ENCODE results near the gene TEX54. TPM values are rescaled to one million over a fixed set of nuclear protein-coding genes. Genes with fewer than 3 reads are reported as not detected.

Gene TEX54
- total and polyA plus RNA-seq, 2 of the 13 experiments (the other 11 are each of a cell fraction or from before 2014, with no cell fraction given) = not detected

GRCh38 chr11:62786318-62787004 lies 46.2 kb downstream of the TEX54 start (continued):
- TF ChIP-seq, protein P1, sequence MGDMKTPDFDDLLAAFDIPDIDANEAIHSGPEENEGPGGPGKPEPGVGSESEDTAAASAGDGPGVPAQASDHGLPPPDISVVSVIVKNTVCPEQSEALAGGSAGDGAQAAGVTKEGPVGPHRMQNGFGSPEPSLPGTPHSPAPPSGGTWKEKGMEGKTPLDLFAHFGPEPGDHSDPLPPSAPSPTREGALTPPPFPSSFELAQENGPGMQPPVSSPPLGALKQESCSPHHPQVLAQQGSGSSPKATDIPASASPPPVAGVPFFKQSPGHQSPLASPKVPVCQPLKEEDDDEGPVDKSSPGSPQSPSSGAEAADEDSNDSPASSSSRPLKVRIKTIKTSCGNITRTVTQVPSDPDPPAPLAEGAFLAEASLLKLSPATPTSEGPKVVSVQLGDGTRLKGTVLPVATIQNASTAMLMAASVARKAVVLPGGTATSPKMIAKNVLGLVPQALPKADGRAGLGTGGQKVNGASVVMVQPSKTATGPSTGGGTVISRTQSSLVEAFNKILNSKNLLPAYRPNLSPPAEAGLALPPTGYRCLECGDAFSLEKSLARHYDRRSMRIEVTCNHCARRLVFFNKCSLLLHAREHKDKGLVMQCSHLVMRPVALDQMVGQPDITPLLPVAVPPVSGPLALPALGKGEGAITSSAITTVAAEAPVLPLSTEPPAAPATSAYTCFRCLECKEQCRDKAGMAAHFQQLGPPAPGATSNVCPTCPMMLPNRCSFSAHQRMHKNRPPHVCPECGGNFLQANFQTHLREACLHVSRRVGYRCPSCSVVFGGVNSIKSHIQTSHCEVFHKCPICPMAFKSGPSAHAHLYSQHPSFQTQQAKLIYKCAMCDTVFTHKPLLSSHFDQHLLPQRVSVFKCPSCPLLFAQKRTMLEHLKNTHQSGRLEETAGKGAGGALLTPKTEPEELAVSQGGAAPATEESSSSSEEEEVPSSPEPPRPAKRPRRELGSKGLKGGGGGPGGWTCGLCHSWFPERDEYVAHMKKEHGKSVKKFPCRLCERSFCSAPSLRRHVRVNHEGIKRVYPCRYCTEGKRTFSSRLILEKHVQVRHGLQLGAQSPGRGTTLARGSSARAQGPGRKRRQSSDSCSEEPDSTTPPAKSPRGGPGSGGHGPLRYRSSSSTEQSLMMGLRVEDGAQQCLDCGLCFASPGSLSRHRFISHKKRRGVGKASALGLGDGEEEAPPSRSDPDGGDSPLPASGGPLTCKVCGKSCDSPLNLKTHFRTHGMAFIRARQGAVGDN (CRISPR knock-in tag; IDR thresholded peaks at IDR 0.05) = no peak; the same call in 1 of the 2 replicates
- no peak for TF ChIP-seq NFKBIZ (CRISPR knock-in tag; IDR thresholded peaks at IDR 0.05)
- TF ChIP-seq HMG20A (CRISPR knock-in tag; IDR thresholded peaks at IDR 0.05; ENCODE audit: borderline replicate concordance) = no peak
- no peak for TF ChIP-seq HINFP (CRISPR knock-in tag; IDR thresholded peaks at IDR 0.05; ENCODE audit: low read depth)
- no peak for TF ChIP-seq ZBTB46 (CRISPR knock-in tag; IDR thresholded peaks at IDR 0.05; ENCODE audit: borderline replicate concordance)
- TF ChIP-seq NBN (conservative IDR thresholded peaks at IDR 0.05) = no peak
- no peak for TF ChIP-seq ZNF572 (CRISPR knock-in tag; IDR thresholded peaks at IDR 0.05)
- TF ChIP-seq, protein P2, sequence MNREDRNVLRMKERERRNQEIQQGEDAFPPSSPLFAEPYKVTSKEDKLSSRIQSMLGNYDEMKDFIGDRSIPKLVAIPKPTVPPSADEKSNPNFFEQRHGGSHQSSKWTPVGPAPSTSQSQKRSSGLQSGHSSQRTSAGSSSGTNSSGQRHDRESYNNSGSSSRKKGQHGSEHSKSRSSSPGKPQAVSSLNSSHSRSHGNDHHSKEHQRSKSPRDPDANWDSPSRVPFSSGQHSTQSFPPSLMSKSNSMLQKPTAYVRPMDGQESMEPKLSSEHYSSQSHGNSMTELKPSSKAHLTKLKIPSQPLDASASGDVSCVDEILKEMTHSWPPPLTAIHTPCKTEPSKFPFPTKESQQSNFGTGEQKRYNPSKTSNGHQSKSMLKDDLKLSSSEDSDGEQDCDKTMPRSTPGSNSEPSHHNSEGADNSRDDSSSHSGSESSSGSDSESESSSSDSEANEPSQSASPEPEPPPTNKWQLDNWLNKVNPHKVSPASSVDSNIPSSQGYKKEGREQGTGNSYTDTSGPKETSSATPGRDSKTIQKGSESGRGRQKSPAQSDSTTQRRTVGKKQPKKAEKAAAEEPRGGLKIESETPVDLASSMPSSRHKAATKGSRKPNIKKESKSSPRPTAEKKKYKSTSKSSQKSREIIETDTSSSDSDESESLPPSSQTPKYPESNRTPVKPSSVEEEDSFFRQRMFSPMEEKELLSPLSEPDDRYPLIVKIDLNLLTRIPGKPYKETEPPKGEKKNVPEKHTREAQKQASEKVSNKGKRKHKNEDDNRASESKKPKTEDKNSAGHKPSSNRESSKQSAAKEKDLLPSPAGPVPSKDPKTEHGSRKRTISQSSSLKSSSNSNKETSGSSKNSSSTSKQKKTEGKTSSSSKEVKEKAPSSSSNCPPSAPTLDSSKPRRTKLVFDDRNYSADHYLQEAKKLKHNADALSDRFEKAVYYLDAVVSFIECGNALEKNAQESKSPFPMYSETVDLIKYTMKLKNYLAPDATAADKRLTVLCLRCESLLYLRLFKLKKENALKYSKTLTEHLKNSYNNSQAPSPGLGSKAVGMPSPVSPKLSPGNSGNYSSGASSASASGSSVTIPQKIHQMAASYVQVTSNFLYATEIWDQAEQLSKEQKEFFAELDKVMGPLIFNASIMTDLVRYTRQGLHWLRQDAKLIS (CRISPR knock-in tag; IDR thresholded peaks at IDR 0.05) = no peak
- TF ChIP-seq SMAD3 (CRISPR knock-in tag; IDR thresholded peaks at IDR 0.05) = peak; percentile 69; the same call in 1 of the 2 replicates
- TF ChIP-seq IKZF1 (IDR thresholded peaks at IDR 0.05) = no peak
- no peak for TF ChIP-seq MLLT10 (CRISPR knock-in tag; IDR thresholded peaks at IDR 0.05)
- no peak for TF ChIP-seq ZNF879 (CRISPR knock-in tag; IDR thresholded peaks at IDR 0.05)
- peak; percentile 87 for TF ChIP-seq XRCC5 (optimal IDR thresholded peaks at IDR 0.05; ENCODE audit: low read length)
- TF ChIP-seq ZNF550 (CRISPR knock-in tag; IDR thresholded peaks at IDR 0.05; ENCODE audit: borderline replicate concordance) = no peak
- TF ChIP-seq KLF6 (CRISPR knock-in tag; IDR thresholded peaks at IDR 0.05) = no peak
- TF ChIP-seq ZNF530 (CRISPR knock-in tag; IDR thresholded peaks at IDR 0.05; ENCODE audit: low read depth) = no peak
- TF ChIP-seq ZNF333 (CRISPR knock-in tag; IDR thresholded peaks at IDR 0.05; ENCODE audit: borderline replicate concordance) = no peak
- TF ChIP-seq RXRB (CRISPR knock-in tag; IDR thresholded peaks at IDR 0.05; ENCODE audit: borderline replicate concordance) = peak; percentile 69
- TF ChIP-seq HHEX (CRISPR knock-in tag; IDR thresholded peaks at IDR 0.05) = no peak
- no peak; the same call in 1 of the 2 replicates for TF ChIP-seq NFE2L2 (IDR thresholded peaks at IDR 0.05; ENCODE audit: low read length)
